ENCODE measurements around the gene FHL3. TPM values are rescaled to one million over a fixed set of nuclear protein-coding genes. Genes with fewer than 3 reads are reported as not detected.
A peak's percentile ranks its signal among the peaks of the same experiment; 100 is the strongest.

Gene FHL3
- total and polyA plus RNA-seq, 9 of the 15 experiments (the other 6 are each of a cell fraction or from before 2014, with no cell fraction given) = 6.1 to 144 (median 34.1) TPM

DNA sequence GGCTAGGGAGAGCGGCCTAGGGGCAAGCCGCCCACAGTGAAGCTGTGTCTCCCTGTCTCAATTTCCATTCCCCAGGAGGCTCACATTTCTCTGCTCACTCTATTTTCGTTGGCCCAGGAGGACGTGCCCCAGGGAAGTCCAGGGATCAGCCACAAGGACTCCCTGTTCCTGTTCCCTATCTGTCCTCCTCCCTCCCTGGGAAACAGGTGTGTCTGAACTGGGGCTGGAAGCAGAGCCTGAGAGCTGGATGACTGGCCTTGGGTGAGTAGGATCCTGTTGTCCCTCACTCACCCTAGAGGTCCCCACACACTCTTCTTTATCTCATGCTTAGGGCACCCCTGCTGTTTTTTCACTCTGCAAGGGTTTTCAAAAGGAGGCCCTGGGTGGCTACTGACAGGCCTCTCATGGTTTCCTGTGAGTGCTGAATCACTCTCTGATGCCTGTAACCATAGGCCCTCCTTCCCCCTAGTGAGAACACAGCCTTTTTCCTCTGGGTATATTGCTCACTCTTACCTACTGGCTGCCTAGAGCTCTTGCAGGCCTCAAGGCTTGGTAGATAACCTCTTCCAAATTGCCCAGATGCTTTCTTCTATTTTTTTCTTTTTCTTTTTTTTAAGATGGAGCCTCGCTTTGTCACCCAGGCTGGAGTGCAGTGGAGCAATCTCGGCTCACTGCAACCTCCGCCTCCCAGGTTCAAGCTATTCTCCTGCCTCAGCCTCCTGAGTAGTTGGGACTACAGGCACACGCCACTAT, 4.0 kb upstream of the FHL3 start (continued):
- TF ChIP-seq, protein P1, sequence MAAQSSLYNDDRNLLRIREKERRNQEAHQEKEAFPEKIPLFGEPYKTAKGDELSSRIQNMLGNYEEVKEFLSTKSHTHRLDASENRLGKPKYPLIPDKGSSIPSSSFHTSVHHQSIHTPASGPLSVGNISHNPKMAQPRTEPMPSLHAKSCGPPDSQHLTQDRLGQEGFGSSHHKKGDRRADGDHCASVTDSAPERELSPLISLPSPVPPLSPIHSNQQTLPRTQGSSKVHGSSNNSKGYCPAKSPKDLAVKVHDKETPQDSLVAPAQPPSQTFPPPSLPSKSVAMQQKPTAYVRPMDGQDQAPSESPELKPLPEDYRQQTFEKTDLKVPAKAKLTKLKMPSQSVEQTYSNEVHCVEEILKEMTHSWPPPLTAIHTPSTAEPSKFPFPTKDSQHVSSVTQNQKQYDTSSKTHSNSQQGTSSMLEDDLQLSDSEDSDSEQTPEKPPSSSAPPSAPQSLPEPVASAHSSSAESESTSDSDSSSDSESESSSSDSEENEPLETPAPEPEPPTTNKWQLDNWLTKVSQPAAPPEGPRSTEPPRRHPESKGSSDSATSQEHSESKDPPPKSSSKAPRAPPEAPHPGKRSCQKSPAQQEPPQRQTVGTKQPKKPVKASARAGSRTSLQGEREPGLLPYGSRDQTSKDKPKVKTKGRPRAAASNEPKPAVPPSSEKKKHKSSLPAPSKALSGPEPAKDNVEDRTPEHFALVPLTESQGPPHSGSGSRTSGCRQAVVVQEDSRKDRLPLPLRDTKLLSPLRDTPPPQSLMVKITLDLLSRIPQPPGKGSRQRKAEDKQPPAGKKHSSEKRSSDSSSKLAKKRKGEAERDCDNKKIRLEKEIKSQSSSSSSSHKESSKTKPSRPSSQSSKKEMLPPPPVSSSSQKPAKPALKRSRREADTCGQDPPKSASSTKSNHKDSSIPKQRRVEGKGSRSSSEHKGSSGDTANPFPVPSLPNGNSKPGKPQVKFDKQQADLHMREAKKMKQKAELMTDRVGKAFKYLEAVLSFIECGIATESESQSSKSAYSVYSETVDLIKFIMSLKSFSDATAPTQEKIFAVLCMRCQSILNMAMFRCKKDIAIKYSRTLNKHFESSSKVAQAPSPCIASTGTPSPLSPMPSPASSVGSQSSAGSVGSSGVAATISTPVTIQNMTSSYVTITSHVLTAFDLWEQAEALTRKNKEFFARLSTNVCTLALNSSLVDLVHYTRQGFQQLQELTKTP (IDR thresholded peaks at IDR 0.05; ENCODE audit: low read depth in 1 of 2, partially characterized antibody in 2 of 2) = peak in 1 of 2 experiments; percentile 39
- no peak for TF ChIP-seq SIN3B (IDR thresholded peaks at IDR 0.05; ENCODE audit: low read depth)
- TF ChIP-seq, protein P2, sequence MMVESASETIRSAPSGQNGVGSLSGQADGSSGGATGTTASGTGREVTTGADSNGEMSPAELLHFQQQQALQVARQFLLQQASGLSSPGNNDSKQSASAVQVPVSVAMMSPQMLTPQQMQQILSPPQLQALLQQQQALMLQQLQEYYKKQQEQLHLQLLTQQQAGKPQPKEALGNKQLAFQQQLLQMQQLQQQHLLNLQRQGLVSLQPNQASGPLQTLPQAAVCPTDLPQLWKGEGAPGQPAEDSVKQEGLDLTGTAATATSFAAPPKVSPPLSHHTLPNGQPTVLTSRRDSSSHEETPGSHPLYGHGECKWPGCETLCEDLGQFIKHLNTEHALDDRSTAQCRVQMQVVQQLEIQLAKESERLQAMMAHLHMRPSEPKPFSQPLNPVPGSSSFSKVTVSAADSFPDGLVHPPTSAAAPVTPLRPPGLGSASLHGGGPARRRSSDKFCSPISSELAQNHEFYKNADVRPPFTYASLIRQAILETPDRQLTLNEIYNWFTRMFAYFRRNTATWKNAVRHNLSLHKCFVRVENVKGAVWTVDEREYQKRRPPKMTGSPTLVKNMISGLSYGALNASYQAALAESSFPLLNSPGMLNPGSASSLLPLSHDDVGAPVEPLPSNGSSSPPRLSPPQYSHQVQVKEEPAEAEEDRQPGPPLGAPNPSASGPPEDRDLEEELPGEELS (CRISPR knock-in tag; IDR thresholded peaks at IDR 0.05; ENCODE audit: borderline replicate concordance) = no peak
- no peak for TF ChIP-seq TCFL5 (CRISPR knock-in tag; conservative IDR thresholded peaks at IDR 0.05)
- no peak for TF ChIP-seq ZFP1 (CRISPR knock-in tag; IDR thresholded peaks at IDR 0.05)
- no peak for TF ChIP-seq PURB (CRISPR knock-in tag; IDR thresholded peaks at IDR 0.05; ENCODE audit: low read depth)
- TF ChIP-seq, protein P3, sequence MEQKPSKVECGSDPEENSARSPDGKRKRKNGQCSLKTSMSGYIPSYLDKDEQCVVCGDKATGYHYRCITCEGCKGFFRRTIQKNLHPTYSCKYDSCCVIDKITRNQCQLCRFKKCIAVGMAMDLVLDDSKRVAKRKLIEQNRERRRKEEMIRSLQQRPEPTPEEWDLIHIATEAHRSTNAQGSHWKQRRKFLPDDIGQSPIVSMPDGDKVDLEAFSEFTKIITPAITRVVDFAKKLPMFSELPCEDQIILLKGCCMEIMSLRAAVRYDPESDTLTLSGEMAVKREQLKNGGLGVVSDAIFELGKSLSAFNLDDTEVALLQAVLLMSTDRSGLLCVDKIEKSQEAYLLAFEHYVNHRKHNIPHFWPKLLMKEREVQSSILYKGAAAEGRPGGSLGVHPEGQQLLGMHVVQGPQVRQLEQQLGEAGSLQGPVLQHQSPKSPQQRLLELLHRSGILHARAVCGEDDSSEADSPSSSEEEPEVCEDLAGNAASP (IDR thresholded peaks at IDR 0.05) = no peak
- TF ChIP-seq POLR3A (IDR thresholded peaks at IDR 0.05; ENCODE audit: borderline replicate concordance, extremely low read depth, insufficient read depth, insufficient read length) = no peak
- peak; percentile 90 for TF ChIP-seq DPF2 (IDR thresholded peaks at IDR 0.05)
- no peak for TF ChIP-seq KLF1 (tag; IDR thresholded peaks at IDR 0.05)
- TF ChIP-seq CBFA2T2 (conservative IDR thresholded peaks at IDR 0.05) = no peak
- TF ChIP-seq KLF16 (IDR thresholded peaks at IDR 0.05) = peak; percentile 31; the same call in 1 of the 2 replicates
- TF ChIP-seq RCOR1 (IDR thresholded peaks at IDR 0.05; ENCODE audit: borderline replicate concordance in 1 of 2, low read depth in 2 of 2, low read length in 2 of 2) = peak in 1 of 2 experiments; percentile 78; a peak in 2 of 4 replicates
- TF ChIP-seq ZNF12 (CRISPR knock-in tag; IDR thresholded peaks at IDR 0.05) = no peak
- peak; percentile 61; the same call in 1 of the 2 replicates for TF ChIP-seq SMARCA5 (IDR thresholded peaks at IDR 0.05)
- TF ChIP-seq, protein P4, sequence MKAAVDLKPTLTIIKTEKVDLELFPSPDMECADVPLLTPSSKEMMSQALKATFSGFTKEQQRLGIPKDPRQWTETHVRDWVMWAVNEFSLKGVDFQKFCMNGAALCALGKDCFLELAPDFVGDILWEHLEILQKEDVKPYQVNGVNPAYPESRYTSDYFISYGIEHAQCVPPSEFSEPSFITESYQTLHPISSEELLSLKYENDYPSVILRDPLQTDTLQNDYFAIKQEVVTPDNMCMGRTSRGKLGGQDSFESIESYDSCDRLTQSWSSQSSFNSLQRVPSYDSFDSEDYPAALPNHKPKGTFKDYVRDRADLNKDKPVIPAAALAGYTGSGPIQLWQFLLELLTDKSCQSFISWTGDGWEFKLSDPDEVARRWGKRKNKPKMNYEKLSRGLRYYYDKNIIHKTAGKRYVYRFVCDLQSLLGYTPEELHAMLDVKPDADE (conservative IDR thresholded peaks at IDR 0.05; ENCODE audit: control insufficient read depth, low read depth, low read length) = no peak
- peak; percentile 59 for TF ChIP-seq CBFA2T3 (IDR thresholded peaks at IDR 0.05)
- TF ChIP-seq IFI16 (CRISPR knock-in tag; IDR thresholded peaks at IDR 0.05) = no peak
- no peak for TF ChIP-seq IRF2 (CRISPR knock-in tag; IDR thresholded peaks at IDR 0.05)
- TF ChIP-seq ZFP30 (CRISPR knock-in tag; IDR thresholded peaks at IDR 0.05; ENCODE audit: borderline replicate concordance) = no peak
